SK-N-SH treated with all-trans-retinoic acid at 6 μM for 48 hours (cell line): ENCODE results near the gene GLIS2.

Experiments
- CSDC2 ChIP-seq: fragments of 250-450 bp; sonication (Bioruptor Pico); IDR thresholded peaks from 2 replicates; pipeline ENCODE4 v1.5.0; 2020; ENCODE audit warnings: mild to moderate bottlenecking, moderate library complexity
- ESRRG ChIP-seq: fragments of 250-450 bp; sonication (Bioruptor Pico); IDR thresholded peaks from 2 replicates; pipeline ENCODE4 v1.6.1; 2021; ENCODE audit warnings: mild to moderate bottlenecking
- PATZ1 ChIP-seq: fragments of 250-450 bp; sonication (Bioruptor Pico); IDR thresholded peaks from 2 replicates; pipeline ENCODE4 v1.8.0; 2020; ENCODE audit warnings: mild to moderate bottlenecking, moderate library complexity, borderline replicate concordance
- ZFP30 ChIP-seq: fragments of 450-650 bp; formaldehyde crosslinking; IDR thresholded peaks from 2 replicates; pipeline ENCODE4 v1.5.0; 2022; ENCODE audit warnings: mild to moderate bottlenecking, moderate library complexity
- TF ChIP-seq, protein P1 (sequence below): fragments of 250-450 bp; sonication (Bioruptor Pico); IDR thresholded peaks from 2 replicates; pipeline ENCODE4 v1.5.1; 2021; ENCODE audit warnings: mild to moderate bottlenecking, moderate library complexity

DNA sequence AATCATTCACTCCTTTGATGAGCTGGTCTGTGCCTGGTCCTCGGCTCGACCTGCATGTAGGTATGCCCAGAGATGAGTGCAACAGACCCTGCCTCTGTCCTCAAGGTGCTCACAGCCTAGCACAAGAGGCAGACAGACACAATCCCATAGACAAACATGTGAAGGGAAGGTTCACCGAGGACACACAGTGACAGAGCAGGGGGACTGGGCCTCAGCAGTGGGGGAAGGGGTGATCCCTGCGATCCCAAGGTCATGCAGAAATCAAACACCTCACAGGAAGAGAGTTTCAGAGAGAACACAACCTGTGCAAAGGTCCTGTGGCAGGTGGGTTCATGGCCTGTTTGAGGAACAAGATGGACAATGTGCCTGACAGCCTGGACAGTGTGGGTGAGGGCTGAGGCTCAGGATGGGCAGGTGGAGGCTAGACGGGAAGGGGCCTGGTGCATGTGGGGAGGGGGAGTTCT lies 51.6 kb downstream of the GLIS2 start:
- TF ChIP-seq CSDC2, result no peak
- no peak for TF ChIP-seq ZFP30 (CRISPR knock-in tag)
- TF ChIP-seq PATZ1, result no peak
- TF ChIP-seq, protein P1, sequence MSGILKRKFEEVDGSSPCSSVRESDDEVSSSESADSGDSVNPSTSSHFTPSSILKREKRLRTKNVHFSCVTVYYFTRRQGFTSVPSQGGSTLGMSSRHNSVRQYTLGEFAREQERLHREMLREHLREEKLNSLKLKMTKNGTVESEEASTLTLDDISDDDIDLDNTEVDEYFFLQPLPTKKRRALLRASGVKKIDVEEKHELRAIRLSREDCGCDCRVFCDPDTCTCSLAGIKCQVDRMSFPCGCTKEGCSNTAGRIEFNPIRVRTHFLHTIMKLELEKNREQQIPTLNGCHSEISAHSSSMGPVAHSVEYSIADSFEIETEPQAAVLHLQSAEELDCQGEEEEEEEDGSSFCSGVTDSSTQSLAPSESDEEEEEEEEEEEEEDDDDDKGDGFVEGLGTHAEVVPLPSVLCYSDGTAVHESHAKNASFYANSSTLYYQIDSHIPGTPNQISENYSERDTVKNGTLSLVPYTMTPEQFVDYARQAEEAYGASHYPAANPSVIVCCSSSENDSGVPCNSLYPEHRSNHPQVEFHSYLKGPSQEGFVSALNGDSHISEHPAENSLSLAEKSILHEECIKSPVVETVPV, result no peak
- TF ChIP-seq ESRRG (CRISPR knock-in tag), result no peak
